HepG2 (cell line): ENCODE measurements around the gene OR10AD1. TPM values are rescaled to one million over a fixed set of nuclear protein-coding genes. Genes with fewer than 3 reads are reported as not detected.

Experiments used
- HMGA1 ChIP-seq: sonication (generic); formaldehyde crosslinking; conservative IDR thresholded peaks from 2 replicates; pipeline ENCODE4 v1.4.0; 2020; ENCODE audit warnings: missing genetic modification reagents
- RORA ChIP-seq: sonication (generic); formaldehyde crosslinking; IDR thresholded peaks from 2 replicates; pipeline ENCODE4 v1.5.0; 2020; ENCODE audit warnings: mild to moderate bottlenecking, missing genetic modification reagents, moderate library complexity
- SETDB1 ChIP-seq: sonication (generic); formaldehyde crosslinking; IDR thresholded peaks from 2 replicates; pipeline ENCODE4 v1.5.1; 2020; ENCODE audit warnings: missing genetic modification reagents, mild to moderate bottlenecking, borderline replicate concordance
- SP5 ChIP-seq: IDR thresholded peaks from 2 replicates; pipeline ENCODE4 v1.6.1; 2016; ENCODE audit warnings: low read depth, borderline replicate concordance
- TARDBP ChIP-seq: sonication (generic); formaldehyde crosslinking; IDR thresholded peaks from 2 replicates; pipeline ENCODE4 v1.8.0; 2022; ENCODE audit warnings: mild to moderate bottlenecking, missing genetic modification reagents
- TCF7 ChIP-seq: sonication (generic); IDR thresholded peaks from 2 replicates; pipeline ENCODE4 v1.6.1; 2016; ENCODE audit warnings: antibody characterized with exemption, low read depth
- ZFP36 ChIP-seq: fragments of 150-350 bp; IDR thresholded peaks from 2 replicates; pipeline ENCODE4 v1.6.1; 2018; ENCODE audit warnings: borderline replicate concordance, low read length, low read depth; ENCODE audit not compliant: partially characterized antibody
- ZNF382 ChIP-seq: sonication (generic); formaldehyde crosslinking; IDR thresholded peaks from 2 replicates; pipeline ENCODE4 v1.5.0; 2020; ENCODE audit warnings: missing genetic modification reagents, mild to moderate bottlenecking, borderline replicate concordance
- ZNF558 ChIP-seq: sonication (generic); formaldehyde crosslinking; IDR thresholded peaks from 2 replicates; pipeline ENCODE4 v1.9.0; 2022; ENCODE audit warnings: mild to moderate bottlenecking, missing genetic modification reagents, borderline replicate concordance
- ZNF670 ChIP-seq: sonication (generic); formaldehyde crosslinking; IDR thresholded peaks from 2 replicates; pipeline ENCODE4 v1.8.0; 2022; ENCODE audit warnings: mild to moderate bottlenecking, missing genetic modification reagents, borderline replicate concordance
- ZSCAN25 ChIP-seq: sonication (generic); formaldehyde crosslinking; IDR thresholded peaks from 2 replicates; pipeline ENCODE4 v1.8.0; 2022; ENCODE audit warnings: mild to moderate bottlenecking, missing genetic modification reagents
- ZSCAN30 ChIP-seq: sonication (generic); formaldehyde crosslinking; IDR thresholded peaks from 2 replicates; pipeline ENCODE4 v1.5.0; 2020; ENCODE audit warnings: mild to moderate bottlenecking, missing genetic modification reagents
- polyA plus RNA-seq, 8 experiments: library from polyadenylated mRNA; depleted of rRNA in 3 of 8; stranded (reverse) in 7 of 8; unstranded in 1 of 8; fragments of >200 nt; fragmentation: Illumina TruSeq in 4 of 8; extraction: Trizol in 4 of 8; gene quantifications; 2 replicates each; pipeline versions ENCODE4 v1.2.1 to v1.2.3, GENCODE V29; 2011 to 2016; ENCODE audit warnings: low read depth in 4 of 8, missing spikeins in 1 of 8, mixed read lengths in 1 of 8; ENCODE audit not compliant: insufficient read depth in 1 of 8
- total RNA-seq, 5 experiments: library from RNA; depleted of rRNA; stranded (reverse); fragments of >200 nt; fragmentation: Illumina TruSeq; extraction: Trizol; gene quantifications; 2 replicates each; pipeline ENCODE4 v1.2.3, GENCODE V29; 2016; ENCODE audit warnings: low read depth in 1 of 5
- TF ChIP-seq, protein P1 (sequence below): fragments of 450-650 bp; IDR thresholded peaks from 2 replicates; pipeline ENCODE4 v1.6.1; 2017; ENCODE audit warnings: mild to moderate bottlenecking
- TF ChIP-seq, protein P2 (sequence below): IDR thresholded peaks from 2 replicates; pipeline ENCODE4 v1.6.1; 2016; ENCODE audit warnings: missing biosample characterization, missing genetic modification reagents, low read depth
- TF ChIP-seq, protein P3 (sequence below): sonication (generic); formaldehyde crosslinking; IDR thresholded peaks from 2 replicates; pipeline ENCODE4 v1.9.0; 2021; ENCODE audit warnings: missing genetic modification reagents, borderline replicate concordance
- TF ChIP-seq, protein P4 (sequence below): sonication (generic); formaldehyde crosslinking; conservative IDR thresholded peaks from 2 replicates; pipeline ENCODE4 v1.5.0; 2020; ENCODE audit warnings: missing genetic modification reagents

The OR10AD1 gene
- total and polyA plus RNA-seq, 2 of the 13 experiments (the other 11 are each of a cell fraction or from before 2014, with no cell fraction given), result not detected

DNA sequence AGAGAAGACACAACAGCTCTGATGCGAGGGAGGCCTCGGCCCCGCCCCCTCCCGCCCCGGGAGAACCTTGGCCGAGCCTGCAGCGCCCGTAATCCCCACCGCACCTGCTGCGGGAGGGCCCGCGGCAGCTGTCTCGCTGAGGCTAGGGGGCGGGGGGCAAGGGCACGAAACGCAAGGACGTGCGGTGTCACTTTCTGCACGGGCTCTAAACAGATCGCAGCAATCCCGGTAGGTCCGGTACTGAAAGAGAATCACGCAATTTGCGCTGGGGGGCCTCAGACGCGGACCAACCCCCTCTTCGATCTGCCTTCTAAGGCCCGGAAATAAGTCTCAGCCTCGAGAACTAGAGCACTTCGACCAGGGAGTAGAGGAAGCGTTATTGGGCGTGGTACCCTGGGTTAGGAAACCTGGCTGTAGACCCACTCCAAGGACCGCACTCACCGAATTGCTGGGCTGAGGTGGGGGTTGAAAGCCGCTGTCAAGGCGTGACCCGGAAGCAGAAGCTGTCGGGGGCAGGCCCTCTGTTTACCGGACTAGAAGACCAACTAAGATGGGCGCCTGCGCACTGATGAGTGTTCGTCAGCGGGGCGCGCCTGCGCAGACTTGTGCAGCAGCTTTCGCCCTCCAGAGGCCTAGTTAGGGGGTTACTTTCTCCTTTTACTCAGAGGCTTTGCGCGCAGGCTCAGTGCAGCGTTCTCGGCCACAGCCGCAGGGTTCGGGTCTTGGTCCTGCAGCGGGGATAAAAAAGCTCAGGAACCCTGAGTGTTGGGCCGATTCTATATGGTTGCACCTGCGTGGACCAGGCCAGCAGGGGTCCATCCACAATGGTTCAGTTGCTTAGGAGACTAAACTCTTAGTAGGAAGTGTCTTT lies 45.8 kb downstream of the OR10AD1 start, which contains the start of gene ASB8 (continued):
- TF ChIP-seq, protein P1, sequence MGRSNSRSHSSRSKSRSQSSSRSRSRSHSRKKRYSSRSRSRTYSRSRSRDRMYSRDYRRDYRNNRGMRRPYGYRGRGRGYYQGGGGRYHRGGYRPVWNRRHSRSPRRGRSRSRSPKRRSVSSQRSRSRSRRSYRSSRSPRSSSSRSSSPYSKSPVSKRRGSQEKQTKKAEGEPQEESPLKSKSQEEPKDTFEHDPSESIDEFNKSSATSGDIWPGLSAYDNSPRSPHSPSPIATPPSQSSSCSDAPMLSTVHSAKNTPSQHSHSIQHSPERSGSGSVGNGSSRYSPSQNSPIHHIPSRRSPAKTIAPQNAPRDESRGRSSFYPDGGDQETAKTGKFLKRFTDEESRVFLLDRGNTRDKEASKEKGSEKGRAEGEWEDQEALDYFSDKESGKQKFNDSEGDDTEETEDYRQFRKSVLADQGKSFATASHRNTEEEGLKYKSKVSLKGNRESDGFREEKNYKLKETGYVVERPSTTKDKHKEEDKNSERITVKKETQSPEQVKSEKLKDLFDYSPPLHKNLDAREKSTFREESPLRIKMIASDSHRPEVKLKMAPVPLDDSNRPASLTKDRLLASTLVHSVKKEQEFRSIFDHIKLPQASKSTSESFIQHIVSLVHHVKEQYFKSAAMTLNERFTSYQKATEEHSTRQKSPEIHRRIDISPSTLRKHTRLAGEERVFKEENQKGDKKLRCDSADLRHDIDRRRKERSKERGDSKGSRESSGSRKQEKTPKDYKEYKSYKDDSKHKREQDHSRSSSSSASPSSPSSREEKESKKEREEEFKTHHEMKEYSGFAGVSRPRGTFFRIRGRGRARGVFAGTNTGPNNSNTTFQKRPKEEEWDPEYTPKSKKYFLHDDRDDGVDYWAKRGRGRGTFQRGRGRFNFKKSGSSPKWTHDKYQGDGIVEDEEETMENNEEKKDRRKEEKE, result no peak
- TF ChIP-seq SETDB1 (CRISPR knock-in tag), result no peak
- TF ChIP-seq ZNF670, result peak; percentile 93
- TF ChIP-seq TCF7, result no peak
- no peak for TF ChIP-seq ZNF382 (CRISPR knock-in tag)
- TF ChIP-seq ZSCAN30, result no peak
- no peak for TF ChIP-seq ZNF558 (CRISPR knock-in tag)
- TF ChIP-seq, protein P2, sequence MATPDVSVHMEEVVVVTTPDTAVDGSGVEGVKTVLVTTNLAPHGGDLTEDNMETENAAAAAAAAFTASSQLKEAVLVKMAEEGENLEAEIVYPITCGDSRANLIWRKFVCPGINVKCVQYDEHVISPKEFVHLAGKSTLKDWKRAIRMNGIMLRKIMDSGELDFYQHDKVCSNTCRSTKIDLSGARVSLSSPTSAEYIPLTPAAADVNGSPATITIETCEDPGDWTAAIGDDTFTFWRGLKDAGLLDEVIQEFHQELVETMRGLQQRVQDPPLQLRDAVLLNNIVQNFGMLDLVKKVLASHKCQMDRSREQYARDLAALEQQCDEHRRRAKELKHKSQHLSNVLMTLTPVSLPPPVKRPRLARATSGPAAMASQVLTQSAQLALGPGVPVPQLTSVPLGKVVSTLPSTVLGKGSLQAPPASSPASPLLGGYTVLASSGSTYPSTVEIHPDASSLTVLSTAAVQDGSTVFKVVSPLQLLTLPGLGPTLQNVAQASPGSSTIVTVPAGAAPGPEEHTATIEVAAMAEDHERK (CRISPR knock-in tag), result no peak
- TF ChIP-seq TARDBP (CRISPR knock-in tag), result peak; percentile 47; the same call in 1 of the 2 replicates
- TF ChIP-seq ZSCAN25, result 0 out of 2 replicates have a peak, but pooled peaks have one; percentile 21
- no peak for TF ChIP-seq ZFP36
- TF ChIP-seq, protein P3, sequence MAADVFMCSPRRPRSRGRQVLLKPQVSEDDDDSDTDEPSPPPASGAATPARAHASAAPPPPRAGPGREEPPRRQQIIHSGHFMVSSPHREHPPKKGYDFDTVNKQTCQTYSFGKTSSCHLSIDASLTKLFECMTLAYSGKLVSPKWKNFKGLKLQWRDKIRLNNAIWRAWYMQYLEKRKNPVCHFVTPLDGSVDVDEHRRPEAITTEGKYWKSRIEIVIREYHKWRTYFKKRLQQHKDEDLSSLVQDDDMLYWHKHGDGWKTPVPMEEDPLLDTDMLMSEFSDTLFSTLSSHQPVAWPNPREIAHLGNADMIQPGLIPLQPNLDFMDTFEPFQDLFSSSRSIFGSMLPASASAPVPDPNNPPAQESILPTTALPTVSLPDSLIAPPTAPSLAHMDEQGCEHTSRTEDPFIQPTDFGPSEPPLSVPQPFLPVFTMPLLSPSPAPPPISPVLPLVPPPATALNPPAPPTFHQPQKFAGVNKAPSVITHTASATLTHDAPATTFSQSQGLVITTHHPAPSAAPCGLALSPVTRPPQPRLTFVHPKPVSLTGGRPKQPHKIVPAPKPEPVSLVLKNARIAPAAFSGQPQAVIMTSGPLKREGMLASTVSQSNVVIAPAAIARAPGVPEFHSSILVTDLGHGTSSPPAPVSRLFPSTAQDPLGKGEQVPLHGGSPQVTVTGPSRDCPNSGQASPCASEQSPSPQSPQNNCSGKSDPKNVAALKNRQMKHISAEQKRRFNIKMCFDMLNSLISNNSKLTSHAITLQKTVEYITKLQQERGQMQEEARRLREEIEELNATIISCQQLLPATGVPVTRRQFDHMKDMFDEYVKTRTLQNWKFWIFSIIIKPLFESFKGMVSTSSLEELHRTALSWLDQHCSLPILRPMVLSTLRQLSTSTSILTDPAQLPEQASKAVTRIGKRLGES (CRISPR knock-in tag), result no peak
- TF ChIP-seq, protein P4, sequence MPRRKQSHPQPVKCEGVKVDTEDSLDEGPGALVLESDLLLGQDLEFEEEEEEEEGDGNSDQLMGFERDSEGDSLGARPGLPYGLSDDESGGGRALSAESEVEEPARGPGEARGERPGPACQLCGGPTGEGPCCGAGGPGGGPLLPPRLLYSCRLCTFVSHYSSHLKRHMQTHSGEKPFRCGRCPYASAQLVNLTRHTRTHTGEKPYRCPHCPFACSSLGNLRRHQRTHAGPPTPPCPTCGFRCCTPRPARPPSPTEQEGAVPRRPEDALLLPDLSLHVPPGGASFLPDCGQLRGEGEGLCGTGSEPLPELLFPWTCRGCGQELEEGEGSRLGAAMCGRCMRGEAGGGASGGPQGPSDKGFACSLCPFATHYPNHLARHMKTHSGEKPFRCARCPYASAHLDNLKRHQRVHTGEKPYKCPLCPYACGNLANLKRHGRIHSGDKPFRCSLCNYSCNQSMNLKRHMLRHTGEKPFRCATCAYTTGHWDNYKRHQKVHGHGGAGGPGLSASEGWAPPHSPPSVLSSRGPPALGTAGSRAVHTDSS (CRISPR knock-in tag), result no peak
- no peak for TF ChIP-seq RORA
- no peak for TF ChIP-seq HMGA1
- TF ChIP-seq SP5 (CRISPR knock-in tag), result no peak
